Measurements from ENCODE around the gene PLCB2.
A peak's percentile ranks its signal among the peaks of the same experiment; 100 is the strongest.

PLCB2 gene

GRCh38 chr15:40307421-40308211 is at the start of gene PLCB2:
PLCB2 (minus strand) TSS chr15:40307935; CDS start chr15:40307672, 263 bp downstream.
- DNase-seq, result peak; percentile 66

- no peak for DNase-seq
Measured at GRCh38 chr15:40357246-40357645, 49.5 kb upstream of the PLCB2 start.

- no peak for DNase-seq
Measured at GRCh38 chr15:40355976-40356585, 48.3 kb upstream of the PLCB2 start.

- peak; percentile 65 for DNase-seq
Measured at GRCh38 chr15:40354408-40355171, 46.9 kb upstream of the PLCB2 start.

- no peak for DNase-seq
Measured at GRCh38 chr15:40353697-40354096, 46.0 kb upstream of the PLCB2 start.

- DNase-seq, result no peak
Measured at GRCh38 chr15:40352281-40352901, 44.7 kb upstream of the PLCB2 start.

GRCh38 chr15:40349163-40349562 is 41.4 kb upstream of the PLCB2 start:
- DNase-seq, result no peak

- DNase-seq, result no peak
Measured at GRCh38 chr15:40348474-40348870, 40.7 kb upstream of the PLCB2 start.

DNA sequence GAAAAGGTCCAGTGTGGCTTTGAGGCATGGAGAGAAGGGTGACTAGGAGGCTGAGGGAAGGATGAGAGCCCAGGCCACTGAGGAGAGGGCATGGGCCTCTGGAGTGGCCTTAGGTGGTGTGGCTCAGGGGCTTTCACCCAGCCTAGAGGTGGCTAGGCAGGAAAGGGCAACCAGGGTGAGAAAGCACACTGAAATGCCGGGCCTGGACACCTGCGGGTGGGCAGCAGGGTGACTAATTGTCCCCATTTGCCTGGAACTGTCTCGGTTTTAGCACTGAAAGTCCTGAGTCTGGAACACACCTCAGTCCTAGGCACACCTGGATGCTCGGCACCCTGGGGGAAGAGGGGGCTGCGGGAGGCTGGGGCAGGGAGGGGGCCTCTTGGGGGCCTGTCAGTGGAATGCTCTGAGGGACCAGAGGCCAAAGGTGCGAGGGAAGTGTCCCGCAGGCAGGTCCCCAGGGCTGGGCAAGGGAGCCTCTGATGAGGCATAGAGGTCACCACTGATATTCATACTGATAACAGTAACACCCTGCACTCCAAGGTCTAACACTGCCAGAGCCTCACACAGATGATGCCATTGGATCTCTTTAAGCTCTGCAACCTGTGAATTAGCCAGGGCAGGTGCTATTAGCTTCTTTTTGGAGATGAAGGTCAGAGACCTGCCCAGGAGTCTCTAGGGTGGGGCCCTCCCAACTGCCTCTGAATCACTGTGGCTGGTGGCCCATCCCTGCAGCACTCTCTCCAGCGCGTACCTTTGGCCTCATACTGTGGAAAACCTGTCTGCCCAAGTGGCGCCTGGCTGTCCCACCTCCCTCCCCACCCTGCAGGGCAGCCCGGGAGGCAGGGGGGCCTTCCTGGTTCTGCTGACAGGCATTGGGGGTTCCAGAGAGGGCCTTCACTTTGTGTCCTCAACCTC is 40.1 kb upstream of the PLCB2 start:
- no peak for DNase-seq

DNA sequence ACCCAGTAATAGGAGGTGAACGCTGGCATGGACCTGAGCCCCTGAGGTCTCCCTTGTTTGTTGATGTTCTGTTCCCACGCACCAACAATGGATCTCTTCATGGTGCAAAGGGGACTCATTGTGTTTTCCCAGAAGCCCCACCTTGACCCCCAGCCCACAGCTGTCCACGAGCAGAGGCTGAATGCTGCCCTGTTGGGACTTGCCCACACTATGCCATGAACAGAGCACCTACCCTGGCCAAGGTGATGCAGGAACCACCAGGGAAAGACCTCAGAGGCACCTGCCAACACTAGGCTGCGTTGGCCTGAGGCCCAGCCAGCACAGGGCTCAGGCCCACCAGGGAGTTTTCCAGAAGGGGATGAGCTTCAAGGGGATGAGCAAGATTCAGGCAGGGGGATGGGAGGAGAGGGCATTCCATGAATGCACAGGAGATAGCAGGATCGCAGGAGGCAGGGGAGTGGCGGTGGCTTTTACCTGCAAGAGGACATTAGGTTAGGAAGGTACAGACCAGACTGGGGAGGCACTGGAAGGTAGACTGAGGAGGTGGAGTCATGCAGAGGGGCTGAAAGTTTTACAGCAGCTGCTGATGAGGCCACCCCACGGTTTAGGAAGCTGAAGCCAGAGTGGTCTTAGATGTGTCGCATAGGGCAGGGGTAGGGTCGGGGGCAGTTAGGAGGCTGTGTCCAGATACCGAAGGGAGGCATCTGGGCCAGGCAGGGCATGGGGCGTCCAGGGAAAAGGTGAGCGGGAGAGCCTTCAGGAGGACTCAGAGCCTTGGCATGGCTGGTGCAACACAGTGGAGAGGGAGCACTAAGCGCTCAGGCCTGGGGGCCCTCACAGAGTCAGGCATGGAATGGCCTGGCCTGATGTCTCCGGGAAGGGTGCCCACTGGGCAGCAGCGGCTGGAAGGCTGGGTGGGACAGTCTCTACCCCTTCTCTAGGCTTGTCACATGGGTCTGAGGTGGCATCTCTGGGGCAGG is 39.1 kb upstream of the PLCB2 start:
- DNase-seq, result no peak

- DNase-seq, result no peak
Measured at GRCh38 chr15:40345867-40346578, 38.3 kb upstream of the PLCB2 start.

DNA sequence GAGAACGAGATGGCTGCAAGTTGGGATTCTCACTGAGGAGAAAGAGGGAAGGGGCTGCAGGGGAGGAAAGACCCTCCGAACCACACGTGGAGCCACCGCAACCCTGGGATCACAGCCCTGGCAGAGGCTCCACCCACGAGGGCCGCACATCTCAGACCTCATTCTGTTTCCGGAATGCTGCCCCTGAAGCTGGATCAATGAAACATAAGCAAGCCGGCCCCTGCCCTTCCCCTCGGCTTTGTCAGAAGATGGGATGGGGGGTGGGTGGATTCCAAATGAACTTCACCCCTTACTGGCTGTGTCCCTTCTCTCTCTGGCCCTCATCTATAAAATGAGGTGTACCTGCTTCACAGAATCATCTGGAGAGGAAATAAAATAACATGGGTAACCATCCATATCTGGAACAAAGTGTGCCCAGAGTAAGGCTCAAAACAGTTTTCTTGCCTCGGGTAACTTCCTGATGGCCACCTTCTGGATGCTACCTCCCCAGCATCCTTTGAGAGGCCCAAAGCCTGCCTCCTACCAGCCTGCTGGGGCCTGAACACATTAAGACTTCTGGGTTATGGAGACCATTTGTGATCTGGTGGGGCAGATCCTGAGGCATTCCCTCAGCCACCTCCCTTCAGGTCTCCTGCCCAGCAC is 37.6 kb upstream of the PLCB2 start:
- no peak for DNase-seq

GRCh38 chr15:40344631-40345120 is 36.9 kb upstream of the PLCB2 start:
- no peak for DNase-seq

- DNase-seq, result no peak
Measured at GRCh38 chr15:40344217-40344616, 36.5 kb upstream of the PLCB2 start.

- DNase-seq, result no peak
Measured at GRCh38 chr15:40343512-40343911, 35.8 kb upstream of the PLCB2 start.

DNA sequence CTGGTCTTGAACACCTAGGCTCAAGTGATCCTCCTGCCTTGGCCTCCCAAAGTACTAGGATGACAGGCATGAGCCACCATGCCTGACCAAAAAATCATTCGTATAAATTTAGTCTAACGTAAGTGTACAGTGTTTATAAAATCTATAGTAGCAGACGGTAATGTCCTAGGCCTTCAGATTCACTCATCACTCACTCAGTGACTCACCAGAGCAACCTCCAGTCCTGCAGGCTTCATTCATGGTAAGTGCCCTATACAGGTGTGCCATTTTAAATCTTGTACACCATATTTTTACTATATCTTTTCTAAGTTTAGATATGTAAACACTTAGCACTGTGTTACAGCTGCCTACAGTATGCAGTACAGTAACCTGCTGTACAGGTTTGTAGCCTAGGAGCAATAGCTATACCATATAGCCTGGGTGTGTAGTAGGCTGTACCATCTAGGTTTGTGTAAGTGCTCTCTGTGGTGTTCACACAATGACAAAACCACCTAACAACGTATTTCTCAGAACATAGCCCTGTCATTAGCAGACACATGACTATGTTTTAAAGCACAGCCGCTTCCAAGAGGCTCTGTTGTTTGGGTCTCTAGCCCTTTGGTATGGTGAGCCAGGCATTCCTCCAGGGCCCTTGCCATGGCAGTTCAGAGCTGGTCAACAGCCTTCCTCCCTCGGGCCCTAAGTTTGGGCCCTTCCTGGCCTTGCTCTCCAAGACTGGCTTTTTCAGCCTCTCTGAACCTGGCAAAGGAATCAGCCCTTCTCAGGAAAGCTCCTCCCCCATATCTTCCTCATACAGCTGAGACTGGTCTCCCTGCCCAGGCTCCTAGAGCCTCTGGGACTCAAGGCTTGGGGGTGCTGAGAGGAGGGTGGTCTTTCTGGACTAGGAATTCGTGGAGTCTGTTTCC is 34.9 kb upstream of the PLCB2 start:
- DNase-seq, result no peak

DNA sequence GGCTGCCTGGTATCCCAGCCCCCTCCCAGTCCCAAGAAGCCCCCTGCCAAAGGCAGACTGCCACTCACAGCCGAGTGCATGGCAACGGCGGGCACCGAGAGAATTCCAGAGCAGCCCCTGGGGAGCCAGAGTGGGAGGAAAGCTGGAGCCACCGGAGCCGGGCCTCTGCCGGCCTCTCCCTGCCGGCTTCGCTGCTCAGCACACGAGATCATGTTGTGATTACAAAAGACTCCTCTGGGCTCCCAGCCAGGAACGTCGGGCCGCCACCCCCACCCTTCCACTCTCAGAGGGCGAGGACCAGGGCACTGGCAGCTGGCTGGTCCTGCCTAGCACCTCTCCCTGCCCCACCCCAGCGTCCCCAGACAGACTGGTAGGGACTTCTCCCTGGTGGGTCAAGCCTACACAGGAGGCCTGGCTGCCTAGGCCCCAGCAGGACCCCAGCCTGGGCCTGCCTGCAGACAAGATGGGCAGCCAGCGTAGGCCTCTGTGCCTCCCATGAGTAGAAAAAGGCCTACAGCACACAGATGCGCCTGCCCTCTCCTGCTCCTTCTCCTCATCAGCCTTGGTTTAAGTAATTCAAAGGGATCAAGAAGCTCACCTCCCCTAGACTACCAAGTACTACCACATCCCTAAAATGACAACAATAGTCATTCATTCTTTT is 33.1 kb upstream of the PLCB2 start, which contains the start of gene CCDC9B:
TSS of gene CCDC9B (minus strand) at position 200 of the 661 bp plus-strand sequence. CDS start at position 80, 120 bp downstream.
- peak; percentile 86 for DNase-seq

All from right hindlimb (tissue), 1 donor.